Fibroblast of lung (primary cell): Measurements from ENCODE around the gene HDAC8. TPM values are rescaled to one million over a fixed set of nuclear protein-coding genes. Genes with fewer than 3 reads are reported as not detected.

Source experiments
- DNase-seq, 2 donors: peaks; one replicate each; pipeline versions ENCODE4 v3.0.0 to v3.0.0-alpha.2; 2010; ENCODE audit warnings: low read depth in 2 of 2
- H2AFZ ChIP-seq: 2 replicates; pipeline ENCODE4 v1.5.1; 2012; ENCODE audit warnings: low read length, control low read depth, inconsistent platforms
- H3K27ac ChIP-seq: 2 replicates; pipeline ENCODE4 v1.5.1; 2011; ENCODE audit warnings: low read length, control low read depth; ENCODE audit not compliant: insufficient read depth
- H3K27me3 ChIP-seq: 2 replicates; pipeline ENCODE4 v1.5.1; 2011; ENCODE audit warnings: mild to moderate bottlenecking, low read length; ENCODE audit not compliant: control insufficient read depth, insufficient read depth
- H3K36me3 ChIP-seq: 2 replicates; pipeline ENCODE4 v1.5.1; 2011; ENCODE audit warnings: low read length; ENCODE audit not compliant: control insufficient read depth, insufficient read depth
- H3K4me1 ChIP-seq: 2 replicates; pipeline ENCODE4 v1.5.1; 2011; ENCODE audit warnings: low read length; ENCODE audit not compliant: control insufficient read depth, insufficient read depth; ENCODE audit errors: extremely low read depth
- H3K4me2 ChIP-seq: 2 replicates; pipeline ENCODE4 v1.5.1; 2011; ENCODE audit warnings: low read length, control low read depth; ENCODE audit not compliant: insufficient read depth; ENCODE audit errors: extremely low read depth
- H3K4me3 ChIP-seq, 4 experiments: fragments of 200-600 bp in 1 of 4; sonication (generic) in 1 of 4; replicated peaks in 1 of 4; 2 replicates each; pipeline ENCODE4 v1.5.1; 2011 to 2016; ENCODE audit warnings: low read length in 4 of 4, low read depth in 3 of 4, mild to moderate bottlenecking in 3 of 4, control low read depth in 2 of 4, inconsistent platforms in 1 of 4, mixed read lengths in 1 of 4; ENCODE audit not compliant: insufficient read depth in 1 of 4; ENCODE audit errors: control extremely low read depth in 1 of 4
- H3K79me2 ChIP-seq: 2 replicates; pipeline ENCODE4 v1.5.1; 2012; ENCODE audit warnings: mild to moderate bottlenecking, low read length, inconsistent platforms; ENCODE audit not compliant: control insufficient read depth, insufficient read depth
- H3K9ac ChIP-seq: 2 replicates; pipeline ENCODE4 v1.5.1; 2011; ENCODE audit warnings: mild to moderate bottlenecking, low read length, control low read depth; ENCODE audit not compliant: insufficient read depth
- H3K9me3 ChIP-seq: 2 replicates; pipeline ENCODE4 v1.5.1; 2012; ENCODE audit warnings: low read depth, low read length; ENCODE audit not compliant: control insufficient read depth, insufficient read depth
- H4K20me1 ChIP-seq: 2 replicates; pipeline ENCODE4 v1.5.1; 2011; ENCODE audit warnings: low read length; ENCODE audit not compliant: control insufficient read depth, insufficient read depth; ENCODE audit errors: extremely low read depth
- EZH2 ChIP-seq: IDR thresholded peaks from 2 replicates; pipeline ENCODE4 v1.5.1; 2012; ENCODE audit warnings: low read length, control low read depth, mild to moderate bottlenecking; ENCODE audit errors: missing control alignments
- polyA plus RNA-seq, 2 donors: library from polyadenylated mRNA; depleted of rRNA in 1 of 2; stranded (reverse) in 1 of 2; unstranded in 1 of 2; fragments of >200 nt; gene quantifications; 2 replicates each; pipeline ENCODE4 v1.2.1, GENCODE V29; 2011 to 2012; ENCODE audit warnings: missing spikeins in 1 of 2
- total RNA-seq: library from RNA; depleted of rRNA; stranded (reverse); fragments of >200 nt; gene quantifications from 2 replicates; pipeline ENCODE4 v1.2.1, GENCODE V29; 2014
- TF ChIP-seq, protein P1 (sequence below), 2 donors: IDR thresholded peaks in 1 of 2; conservative IDR thresholded peaks in 1 of 2; 1 replicate in 1 of 2; 2 replicates in 1 of 2; pipeline ENCODE4 v1.5.1; 2011 to 2012; ENCODE audit warnings: low read length in 2 of 2, control low read depth in 1 of 2, inconsistent platforms in 1 of 2, low read depth in 1 of 2, mild to moderate bottlenecking in 1 of 2

The HDAC8 gene
- total and polyA plus RNA-seq, 2 donors (not counting 1 experiment from before 2014, with no cell fraction given): 25.9 TPM

DNA sequence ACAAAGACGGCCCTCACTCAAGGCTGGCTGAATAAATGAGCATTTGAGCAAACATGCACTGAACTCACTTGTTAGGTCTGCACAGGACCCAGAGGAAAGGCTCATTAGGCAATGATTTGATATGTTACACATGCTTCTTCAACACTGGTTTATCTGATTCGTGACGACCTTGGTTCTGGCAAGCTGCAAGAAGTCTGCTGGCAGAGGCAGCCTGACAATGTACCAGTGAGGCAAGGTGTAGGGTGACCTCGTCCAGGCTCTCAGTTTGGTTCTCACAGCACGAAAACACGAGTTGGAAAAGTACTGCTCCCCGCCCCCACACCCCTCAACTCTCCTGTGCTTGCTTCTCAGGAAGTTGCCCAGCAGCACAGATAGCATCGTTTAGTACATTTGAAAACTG lies 203.8 kb downstream of the HDAC8 start:
- Histone ChIP-seq H3K4me1 (no peaks in the 10 kb centered on the region), H4K20me1 (no peaks in the 10 kb centered on the region), H3K36me3 (no peaks in the 10 kb centered on the region), H3K4me2 (no peak overlapping the region), H2AFZ (no peak overlapping the region), H3K27me3 (no peaks in the 10 kb centered on the region), H3K9ac (no peak overlapping the region), H3K27ac (no peak overlapping the region), H3K4me3 (no peak overlapping the region), H3K79me2 (no peaks in the 10 kb centered on the region), H3K9me3 (no peaks in the 10 kb centered on the region)
- TF ChIP-seq, protein P1, sequence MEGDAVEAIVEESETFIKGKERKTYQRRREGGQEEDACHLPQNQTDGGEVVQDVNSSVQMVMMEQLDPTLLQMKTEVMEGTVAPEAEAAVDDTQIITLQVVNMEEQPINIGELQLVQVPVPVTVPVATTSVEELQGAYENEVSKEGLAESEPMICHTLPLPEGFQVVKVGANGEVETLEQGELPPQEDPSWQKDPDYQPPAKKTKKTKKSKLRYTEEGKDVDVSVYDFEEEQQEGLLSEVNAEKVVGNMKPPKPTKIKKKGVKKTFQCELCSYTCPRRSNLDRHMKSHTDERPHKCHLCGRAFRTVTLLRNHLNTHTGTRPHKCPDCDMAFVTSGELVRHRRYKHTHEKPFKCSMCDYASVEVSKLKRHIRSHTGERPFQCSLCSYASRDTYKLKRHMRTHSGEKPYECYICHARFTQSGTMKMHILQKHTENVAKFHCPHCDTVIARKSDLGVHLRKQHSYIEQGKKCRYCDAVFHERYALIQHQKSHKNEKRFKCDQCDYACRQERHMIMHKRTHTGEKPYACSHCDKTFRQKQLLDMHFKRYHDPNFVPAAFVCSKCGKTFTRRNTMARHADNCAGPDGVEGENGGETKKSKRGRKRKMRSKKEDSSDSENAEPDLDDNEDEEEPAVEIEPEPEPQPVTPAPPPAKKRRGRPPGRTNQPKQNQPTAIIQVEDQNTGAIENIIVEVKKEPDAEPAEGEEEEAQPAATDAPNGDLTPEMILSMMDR (conservative IDR thresholded peaks at IDR 0.05 in 1 of 2, IDR thresholded peaks at IDR 0.05 in 1 of 2; ENCODE audit: low read depth in 1 of 2, low read length in 2 of 2): no peak
- no peak for TF ChIP-seq EZH2
- DNase-seq: no peak

DNA sequence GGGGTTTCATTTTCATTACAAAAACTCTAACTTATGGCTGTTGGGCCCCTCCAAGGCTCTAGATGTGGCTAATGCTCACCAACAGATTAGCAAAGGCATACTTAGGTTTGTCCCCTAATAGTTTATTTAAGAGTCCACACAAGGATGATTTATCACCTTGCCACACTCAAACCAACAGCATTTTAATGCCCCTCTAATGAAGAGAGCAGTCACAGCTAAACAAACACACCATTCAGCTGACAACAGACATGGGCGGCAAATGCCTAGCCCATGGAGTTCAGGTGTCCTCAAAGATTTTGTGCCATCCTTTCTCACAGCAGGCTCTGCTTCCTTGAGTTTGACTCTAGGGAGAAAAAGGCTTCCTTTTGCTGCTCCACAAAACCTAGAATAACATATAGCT lies 205.1 kb downstream of the HDAC8 start:
- Histone ChIP-seq H3K9ac (no peak overlapping the region), H3K4me2 (no peak overlapping the region)

DNA sequence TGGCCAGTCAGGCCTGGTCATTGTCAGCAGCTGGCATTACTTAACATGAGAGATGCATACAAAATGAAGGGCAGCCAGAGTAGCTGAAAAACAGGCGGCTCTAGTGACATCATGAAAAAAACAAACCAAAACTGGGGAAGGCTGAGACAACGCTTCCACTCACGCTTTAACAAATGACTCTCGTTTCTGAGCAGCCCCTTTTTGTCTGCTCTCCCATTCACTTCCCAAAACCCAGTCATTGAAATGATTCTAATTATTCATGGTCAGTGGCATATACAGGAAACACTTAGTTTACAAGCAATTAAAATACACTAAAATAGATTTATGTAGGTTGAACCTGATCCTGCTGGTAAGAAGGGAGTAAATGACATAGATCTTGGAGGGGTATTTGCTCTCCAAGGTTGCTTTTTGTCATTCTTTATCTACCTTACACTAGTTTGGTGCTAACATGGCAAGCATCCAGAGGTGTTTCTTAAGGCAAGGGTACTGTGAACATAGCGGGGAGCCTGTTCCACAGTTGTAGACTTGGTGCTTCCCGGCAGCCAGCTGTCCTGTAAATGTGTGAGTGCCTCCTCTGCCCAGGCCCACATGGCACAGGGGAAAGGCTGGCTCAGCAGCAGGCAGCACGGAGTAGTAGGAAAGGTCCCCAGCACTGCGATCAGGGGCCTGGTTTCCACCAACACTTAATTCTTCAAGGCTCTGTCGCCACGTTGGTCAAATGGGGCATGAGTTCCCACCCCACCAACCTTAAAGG lies 205.8 kb downstream of the HDAC8 start:
- no peaks in the 10 kb centered on the region for H3K9me3 ChIP-seq
- H3K4me3 ChIP-seq: no peak overlapping the region
- H3K36me3 ChIP-seq: no peaks in the 10 kb centered on the region
- no peaks in the 10 kb centered on the region for H3K79me2 ChIP-seq
- no peak overlapping the region for H3K4me2 ChIP-seq
- H3K9ac ChIP-seq: no peak overlapping the region
- no peak for DNase-seq
- no peak overlapping the region for H3K27ac ChIP-seq
- no peaks in the 10 kb centered on the region for H3K4me1 ChIP-seq
- no peak overlapping the region for H2AFZ ChIP-seq
- no peaks in the 10 kb centered on the region for H4K20me1 ChIP-seq
- no peaks in the 10 kb centered on the region for H3K27me3 ChIP-seq
- TF ChIP-seq EZH2: no peak
- TF ChIP-seq, protein P1 (conservative IDR thresholded peaks at IDR 0.05 in 1 of 2, IDR thresholded peaks at IDR 0.05 in 1 of 2; ENCODE audit: low read depth in 1 of 2, low read length in 2 of 2): no peak

More for the DNA sequence above, 205.1 kb downstream of the HDAC8 start:
- no peak for TF ChIP-seq EZH2
- TF ChIP-seq, protein P1 (conservative IDR thresholded peaks at IDR 0.05 in 1 of 2, IDR thresholded peaks at IDR 0.05 in 1 of 2; ENCODE audit: low read depth in 1 of 2, low read length in 2 of 2): no peak
- Histone ChIP-seq H3K9me3 (no peaks in the 10 kb centered on the region), H3K4me1 (no peaks in the 10 kb centered on the region), H3K79me2 (no peaks in the 10 kb centered on the region), H3K27ac (no peak overlapping the region), H2AFZ (no peak overlapping the region), H3K4me3 (no peak overlapping the region), H3K27me3 (no peaks in the 10 kb centered on the region), H3K36me3 (no peaks in the 10 kb centered on the region), H4K20me1 (no peaks in the 10 kb centered on the region)
- DNase-seq: no peak
